ENCODE data around the gene TYMS. TPM values are rescaled to one million over a fixed set of nuclear protein-coding genes. Genes with fewer than 3 reads are reported as not detected.

Gene TYMS
- total RNA-seq, 1 experiment from 2014 or later = 140 TPM

GRCh38 chr18:677951-678381, 20.5 kb downstream of the TYMS start:
- Histone ChIP-seq H3K79me1 (ENCODE audit: insufficient read depth, low read depth, low read length, poor library complexity, severe bottlenecking) (no peaks in the 10 kb centered on the region), H3K23me2 (ENCODE audit: insufficient read length, low read depth, low read length, poor library complexity, severe bottlenecking) (no peaks in the 10 kb centered on the region), H2BK15ac (ENCODE audit: low read depth, low read length) (no peak overlapping the region), H3K4me1 (ENCODE audit: insufficient read depth, low read length) (no peaks in the 10 kb centered on the region), H3K79me2 (ENCODE audit: insufficient read depth, low read length) (no peaks in the 10 kb centered on the region), H2BK20ac (ENCODE audit: low read depth, low read length, poor library complexity, severe bottlenecking) (no peak overlapping the region), H4K20me1 (ENCODE audit: control insufficient read depth, insufficient read depth, insufficient read length) (no peaks in the 10 kb centered on the region), H2BK12ac (ENCODE audit: insufficient read length, low read depth, low read length) (no peak overlapping the region), H2AK5ac (ENCODE audit: insufficient read length, low read length) (no peak overlapping the region), H3K4ac (ENCODE audit: low read depth, low read length) (no peak overlapping the region), H4K8ac (replicated peaks; ENCODE audit: insufficient read length, low read depth, low read length) (no peak overlapping the region), H4K5ac (ENCODE audit: insufficient read length, low read depth, low read length) (no peak overlapping the region), H3K27ac (ENCODE audit: insufficient read length, low read depth, low read length) (no peak overlapping the region), H4K91ac (ENCODE audit: insufficient read length, low read depth, low read length) (no peak overlapping the region), H2BK5ac (ENCODE audit: insufficient read length, low read length) (no peak overlapping the region), H3K18ac (ENCODE audit: insufficient read length, low read depth, low read length) (no peak overlapping the region), H3K56ac (ENCODE audit: insufficient read length, low read depth, low read length) (peak overlapping the region; percentile 40), H2BK120ac (ENCODE audit: low read depth, low read length, poor library complexity, severe bottlenecking) (no peak overlapping the region), H3K9me3 (ENCODE audit: control insufficient read depth, low read depth, low read length) (no peaks in the 10 kb centered on the region), H3K14ac (ENCODE audit: insufficient read depth, low read length) (no peak overlapping the region), H3K23ac (ENCODE audit: insufficient read length, low read depth, low read length) (no peak overlapping the region), H3T11ph (ENCODE audit: low read length) (no peak overlapping the region), H3K9ac (ENCODE audit: extremely low read depth, insufficient read length, low read length) (no peak overlapping the region), H3K4me2 (ENCODE audit: insufficient read depth, insufficient read length, low read length) (no peak overlapping the region), H2AFZ (ENCODE audit: low read length) (no peak overlapping the region), H3K27me3 (ENCODE audit: insufficient read depth, low read length) (no peaks in the 10 kb centered on the region)
- peaks cover 8 to 76% (median 43%) of the 10 kb centered on the region in 3 experiments; a peak in 6 of 7 replicates for H3K36me3 Mint-ChIP-seq (ENCODE audit: insufficient read depth in 1 of 3, low read depth in 3 of 3)
- H3K27me3 Mint-ChIP-seq (ENCODE audit: low read depth) = no peaks in the 10 kb centered on the region
- WGBS (ENCODE audit: extremely low coverage, insufficient read length, low lambda C conversion rate) = no CpG with 5 or more reads among the region's 14 CpGs
- no peak overlapping the region; a peak in 1 of 7 replicates for H3K27ac Mint-ChIP-seq
- H3K4me1 Mint-ChIP-seq = no peaks in the 10 kb centered on the region
- DNase-seq = no peak
- H3K9me3 Mint-ChIP-seq = no peaks in the 10 kb centered on the region
- no peak overlapping the region for H3K4me3 Mint-ChIP-seq
- no peak for TF ChIP-seq CTCF (conservative IDR thresholded peaks at IDR 0.05)
